ENCODE measurements around the gene ARHGEF12.

ARHGEF12 gene

GRCh38 chr11:120335908-120336640 is at the start of gene ARHGEF12:
ARHGEF12 (plus strand) TSS chr11:120336413; CDS start chr11:120337244, 831 bp downstream.
- peak; percentile 16 to 55 (median 42) for DNase-seq

- no peak for DNase-seq
These were observed 48.2 kb upstream of the ARHGEF12 start for GRCh38 chr11:120288021-120288420.

- DNase-seq: no peak
These were observed 46.8 kb upstream of the ARHGEF12 start for GRCh38 chr11:120289426-120289825.

- no peak for DNase-seq
These were observed 45.3 kb upstream of the ARHGEF12 start for GRCh38 chr11:120290956-120291355.

GRCh38 chr11:120293038-120293800 is 43.0 kb upstream of the ARHGEF12 start:
- no peak for DNase-seq

- DNase-seq: no peak
These were observed 42.1 kb upstream of the ARHGEF12 start for GRCh38 chr11:120294096-120294495.

GRCh38 chr11:120295099-120295498 is 41.1 kb upstream of the ARHGEF12 start:
- no peak for DNase-seq

- no peak for DNase-seq
These were observed 39.7 kb upstream of the ARHGEF12 start for GRCh38 chr11:120296554-120296953.

- DNase-seq: no peak
These were observed 37.8 kb upstream of the ARHGEF12 start for GRCh38 chr11:120298461-120298860.

- DNase-seq: no peak
These were observed 34.0 kb upstream of the ARHGEF12 start for GRCh38 chr11:120302001-120302805.

GRCh38 chr11:120303004-120303637 is 33.1 kb upstream of the ARHGEF12 start:
- DNase-seq: peak in 5 of 6 experiments; percentile 5 to 51 (median 11)

- no peak for DNase-seq
These were observed 31.7 kb upstream of the ARHGEF12 start for GRCh38 chr11:120304526-120304925.

- DNase-seq: no peak
These were observed 30.9 kb upstream of the ARHGEF12 start for GRCh38 chr11:120305286-120305685.

GRCh38 chr11:120306519-120307242 is 29.5 kb upstream of the ARHGEF12 start:
- no peak for DNase-seq

- no peak for DNase-seq
These were observed 28.7 kb upstream of the ARHGEF12 start for GRCh38 chr11:120307476-120307875.

- no peak for DNase-seq
These were observed 28.1 kb upstream of the ARHGEF12 start for GRCh38 chr11:120308081-120308480.

GRCh38 chr11:120310870-120311269 is 25.3 kb upstream of the ARHGEF12 start:
- DNase-seq: no peak

GRCh38 chr11:120314861-120315260 is 21.4 kb upstream of the ARHGEF12 start:
- no peak for DNase-seq

- DNase-seq: no peak
These were observed 19.1 kb upstream of the ARHGEF12 start for GRCh38 chr11:120316880-120317688.

- no peak for DNase-seq
These were observed 18.3 kb upstream of the ARHGEF12 start for GRCh38 chr11:120317689-120318480.

Measured in stimulated activated naive CD4-positive, alpha-beta T cell (primary cell).